ENCODE results near the gene SORCS1.

DNA sequence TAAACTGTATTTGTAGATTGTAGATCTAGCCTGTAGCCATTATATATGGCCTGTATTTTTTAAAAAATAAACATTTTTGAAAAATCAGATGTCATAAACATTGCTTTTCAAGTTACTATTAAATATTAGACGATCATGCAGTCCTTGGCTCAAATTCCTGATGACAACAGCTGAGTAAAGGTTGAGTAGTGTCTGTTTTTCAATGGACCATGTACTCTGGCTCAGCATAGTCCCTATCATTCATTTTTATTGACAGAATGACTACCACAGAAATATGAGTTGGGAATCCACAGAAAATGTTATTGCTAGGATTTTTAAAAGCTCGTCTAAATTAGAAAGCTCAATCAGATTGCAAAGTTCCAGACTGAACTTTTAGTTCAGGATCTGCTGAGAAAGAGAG is 145.4 kb downstream of the SORCS1 start:
- TF ChIP-seq CTCF (conservative IDR thresholded peaks at IDR 0.05), result no peak
- TF ChIP-seq EZH2 (IDR thresholded peaks at IDR 0.05; ENCODE audit: low read depth), result no peak

Data from PC-9 (cell line).